ENCODE measurements around the gene FAM118A.
"Not testable (repeated sequence)": the region's sequence is repeated elsewhere in the genome, so short reads cannot be mapped to it uniquely, and the experiment has no call there.

FAM118A gene

GRCh38 chr22:45281010-45281409, 28.7 kb upstream of the FAM118A start:
- DNase-seq (ENCODE audit: low read depth in 3 of 3): no peak

- DNase-seq (ENCODE audit: low read depth in 3 of 3): peak; percentile 18 to 50 (median 34)
These were observed 24.9 kb upstream of the FAM118A start, which contains the start of gene UPK3A for GRCh38 chr22:45284705-45285262. Gene UPK3A (plus strand): TSS chr22:45284949. CDS start chr22:45285014, 65 bp downstream.

- DNase-seq (ENCODE audit: low read depth in 3 of 3): no peak
These were observed 24.3 kb upstream of the FAM118A start for GRCh38 chr22:45285263-45286058.

- no peak for DNase-seq (ENCODE audit: low read depth in 3 of 3)
These were observed 22.7 kb upstream of the FAM118A start for GRCh38 chr22:45286854-45287551.

- no peak for DNase-seq (ENCODE audit: low read depth in 3 of 3)
These were observed 19.3 kb upstream of the FAM118A start for GRCh38 chr22:45290410-45290936.

GRCh38 chr22:45291061-45291930, 18.4 kb upstream of the FAM118A start:
- no peak for DNase-seq (ENCODE audit: low read depth in 3 of 3)

- DNase-seq (ENCODE audit: low read depth in 3 of 3): no peak
These were observed 17.8 kb upstream of the FAM118A start for GRCh38 chr22:45291931-45292290.

GRCh38 chr22:45292731-45293442, 16.8 kb upstream of the FAM118A start:
- DNase-seq (ENCODE audit: low read depth in 3 of 3): no peak

GRCh38 chr22:45294030-45294429, 15.7 kb upstream of the FAM118A start:
- DNase-seq (ENCODE audit: low read depth in 3 of 3): no peak

- not testable (repeated sequence) for DNase-seq (ENCODE audit: low read depth in 3 of 3)
These were observed 14.7 kb upstream of the FAM118A start for GRCh38 chr22:45295004-45295403.

GRCh38 chr22:45295492-45295891, 14.2 kb upstream of the FAM118A start:
- no peak for DNase-seq (ENCODE audit: low read depth in 3 of 3)

- no peak for DNase-seq (ENCODE audit: low read depth in 3 of 3)
These were observed 13.0 kb upstream of the FAM118A start for GRCh38 chr22:45296628-45297297.

- no peak for DNase-seq (ENCODE audit: low read depth in 3 of 3)
These were observed 10.7 kb upstream of the FAM118A start for GRCh38 chr22:45298934-45299505.

- no peak for DNase-seq (ENCODE audit: low read depth in 3 of 3)
These were observed 7.0 kb upstream of the FAM118A start for GRCh38 chr22:45302751-45303150.

GRCh38 chr22:45303181-45303580, 6.6 kb upstream of the FAM118A start:
- no peak for DNase-seq (ENCODE audit: low read depth in 3 of 3)

- no peak for DNase-seq (ENCODE audit: low read depth in 3 of 3)
These were observed 4.8 kb upstream of the FAM118A start for GRCh38 chr22:45304971-45305370.

- DNase-seq (ENCODE audit: low read depth in 3 of 3): no peak
These were observed 4.2 kb upstream of the FAM118A start for GRCh38 chr22:45305456-45306075.

GRCh38 chr22:45306139-45306538, 3.6 kb upstream of the FAM118A start:
- DNase-seq (ENCODE audit: low read depth in 3 of 3): no peak

GRCh38 chr22:45308391-45308956, 1.3 kb upstream of the FAM118A start:
- no peak for DNase-seq (ENCODE audit: low read depth in 3 of 3)
